Nephron (organoid): ENCODE measurements around the gene FBXO47.

ENCODE experiments used
- H3K27ac Mint-ChIP-seq, 3 experiments: 2 replicates each; pipeline ENCODE4 v1.8.0; 2020; ENCODE audit warnings: mixed read lengths in 3 of 3, mild to moderate bottlenecking in 2 of 3, moderate library complexity in 1 of 3
- H3K27me3 Mint-ChIP-seq: 2 replicates; pipeline ENCODE4 v1.8.0; 2021; ENCODE audit warnings: low read depth, mild to moderate bottlenecking, moderate library complexity, mixed read lengths
- H3K36me3 Mint-ChIP-seq: 2 replicates; pipeline ENCODE4 v1.8.0; 2020; ENCODE audit warnings: low read depth, mixed read lengths
- H3K4me1 Mint-ChIP-seq: 2 replicates; pipeline ENCODE4 v1.8.0; 2020; ENCODE audit warnings: mixed read lengths
- H3K4me3 Mint-ChIP-seq, 3 experiments: 2 replicates each; pipeline ENCODE4 v1.8.0; 2020; ENCODE audit warnings: mild to moderate bottlenecking in 3 of 3, mixed read lengths in 3 of 3, moderate library complexity in 2 of 3
- H3K9me3 Mint-ChIP-seq: 2 replicates; pipeline ENCODE4 v1.8.0; 2020; ENCODE audit warnings: mixed read lengths
- TF ChIP-seq, protein P1 (sequence below), 3 experiments: fragments of 200-600 bp; sonication (generic); IDR thresholded peaks; one replicate each; pipeline ENCODE4 v1.5.0; 2021; ENCODE audit warnings: antibody characterized with exemption in 3 of 3; ENCODE audit not compliant: unreplicated experiment in 3 of 3

FBXO47 gene

DNA sequence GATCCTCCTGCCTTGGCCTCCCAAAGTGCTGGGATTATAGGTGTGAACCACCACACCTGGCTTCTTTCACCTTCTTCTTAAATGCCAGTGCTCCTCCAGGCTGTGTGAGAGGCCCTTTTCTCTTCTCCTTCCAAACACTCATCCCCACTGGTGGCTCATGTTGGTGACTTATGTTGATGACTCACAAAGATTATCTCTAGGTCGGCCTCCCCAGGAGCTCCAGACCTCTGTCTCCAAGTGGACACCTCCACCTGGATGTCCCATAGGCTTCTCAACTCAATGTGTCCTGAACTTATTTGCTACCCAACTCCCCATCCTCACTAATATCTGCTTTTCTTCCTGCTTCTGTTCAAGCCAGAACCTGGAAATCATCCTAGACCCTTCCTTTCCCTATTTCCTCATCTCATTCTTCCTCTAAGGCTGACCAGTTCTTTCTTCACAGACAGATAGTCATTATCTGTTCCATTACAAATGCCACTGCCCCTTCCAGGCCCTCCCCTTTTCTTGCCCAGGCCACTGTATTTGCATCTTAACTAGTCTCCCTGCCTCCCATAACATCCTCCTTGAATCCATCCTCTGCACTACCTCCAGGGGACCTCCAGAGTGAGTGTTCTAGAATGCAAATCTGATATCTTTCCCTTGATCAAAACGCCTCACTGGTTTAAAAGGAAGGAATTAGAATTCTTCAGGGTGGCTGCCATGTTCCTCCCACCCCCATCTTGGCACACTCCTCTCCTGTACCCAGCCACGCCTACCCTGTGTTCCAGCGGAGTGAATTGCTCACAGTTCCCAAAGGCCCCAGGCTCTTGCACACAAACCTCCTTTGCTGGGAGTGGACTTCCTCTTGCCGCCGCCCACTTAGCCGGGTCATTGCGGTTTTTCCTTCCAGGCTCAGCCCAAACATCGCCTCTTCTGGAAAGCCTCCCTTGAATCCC is 34.8 kb upstream of the FBXO47 start:
- Mint-ChIP-seq H3K27me3 (peaks cover 3% of the 10 kb centered on the region), H3K36me3 (peaks cover 3% of the 10 kb centered on the region), H3K27ac (peak overlapping the region in 1 of 3 experiments; percentile 71), H3K4me3 (no peak overlapping the region), H3K4me1 (peaks cover 23% of the 10 kb centered on the region), H3K9me3 (peaks cover 9% of the 10 kb centered on the region)
- TF ChIP-seq, protein P1, sequence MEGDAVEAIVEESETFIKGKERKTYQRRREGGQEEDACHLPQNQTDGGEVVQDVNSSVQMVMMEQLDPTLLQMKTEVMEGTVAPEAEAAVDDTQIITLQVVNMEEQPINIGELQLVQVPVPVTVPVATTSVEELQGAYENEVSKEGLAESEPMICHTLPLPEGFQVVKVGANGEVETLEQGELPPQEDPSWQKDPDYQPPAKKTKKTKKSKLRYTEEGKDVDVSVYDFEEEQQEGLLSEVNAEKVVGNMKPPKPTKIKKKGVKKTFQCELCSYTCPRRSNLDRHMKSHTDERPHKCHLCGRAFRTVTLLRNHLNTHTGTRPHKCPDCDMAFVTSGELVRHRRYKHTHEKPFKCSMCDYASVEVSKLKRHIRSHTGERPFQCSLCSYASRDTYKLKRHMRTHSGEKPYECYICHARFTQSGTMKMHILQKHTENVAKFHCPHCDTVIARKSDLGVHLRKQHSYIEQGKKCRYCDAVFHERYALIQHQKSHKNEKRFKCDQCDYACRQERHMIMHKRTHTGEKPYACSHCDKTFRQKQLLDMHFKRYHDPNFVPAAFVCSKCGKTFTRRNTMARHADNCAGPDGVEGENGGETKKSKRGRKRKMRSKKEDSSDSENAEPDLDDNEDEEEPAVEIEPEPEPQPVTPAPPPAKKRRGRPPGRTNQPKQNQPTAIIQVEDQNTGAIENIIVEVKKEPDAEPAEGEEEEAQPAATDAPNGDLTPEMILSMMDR (IDR thresholded peaks at IDR 0.05; ENCODE audit: unreplicated experiment in 3 of 3): no peak

DNA sequence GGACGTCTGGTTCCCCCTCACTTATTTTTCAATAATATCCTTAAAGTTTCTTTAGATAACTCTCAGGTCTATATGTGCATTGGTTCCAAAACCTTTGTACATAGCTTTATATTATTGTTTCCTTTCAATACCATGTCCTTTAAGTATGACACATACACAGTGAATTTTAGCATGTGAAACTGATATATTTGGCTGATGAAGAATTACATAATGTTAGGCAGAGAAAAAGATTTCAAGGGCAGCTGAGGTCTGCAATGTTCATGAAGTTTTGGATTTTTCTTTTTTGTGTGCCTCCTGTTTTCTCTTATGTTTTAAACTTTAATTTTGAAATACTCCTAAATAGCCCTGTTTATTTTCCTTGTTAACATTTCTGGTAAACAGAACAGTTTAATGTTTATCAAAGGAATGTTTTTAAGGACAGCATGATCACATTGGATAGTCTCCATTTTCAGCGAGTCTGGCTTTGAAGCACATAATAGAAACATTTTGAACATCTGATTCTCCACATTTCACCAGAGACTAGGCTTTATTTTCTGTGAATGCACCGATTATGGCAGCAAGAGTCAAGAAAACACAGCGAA is 32.9 kb upstream of the FBXO47 start:
- Mint-ChIP-seq H3K9me3 (peaks cover 20% of the 10 kb centered on the region), H3K27ac (no peak overlapping the region), H3K36me3 (peaks cover 7% of the 10 kb centered on the region), H3K27me3 (peaks cover 3% of the 10 kb centered on the region), H3K4me1 (peaks cover 23% of the 10 kb centered on the region), H3K4me3 (no peak overlapping the region)
- TF ChIP-seq, protein P1 (IDR thresholded peaks at IDR 0.05; ENCODE audit: unreplicated experiment in 3 of 3): no peak

DNA sequence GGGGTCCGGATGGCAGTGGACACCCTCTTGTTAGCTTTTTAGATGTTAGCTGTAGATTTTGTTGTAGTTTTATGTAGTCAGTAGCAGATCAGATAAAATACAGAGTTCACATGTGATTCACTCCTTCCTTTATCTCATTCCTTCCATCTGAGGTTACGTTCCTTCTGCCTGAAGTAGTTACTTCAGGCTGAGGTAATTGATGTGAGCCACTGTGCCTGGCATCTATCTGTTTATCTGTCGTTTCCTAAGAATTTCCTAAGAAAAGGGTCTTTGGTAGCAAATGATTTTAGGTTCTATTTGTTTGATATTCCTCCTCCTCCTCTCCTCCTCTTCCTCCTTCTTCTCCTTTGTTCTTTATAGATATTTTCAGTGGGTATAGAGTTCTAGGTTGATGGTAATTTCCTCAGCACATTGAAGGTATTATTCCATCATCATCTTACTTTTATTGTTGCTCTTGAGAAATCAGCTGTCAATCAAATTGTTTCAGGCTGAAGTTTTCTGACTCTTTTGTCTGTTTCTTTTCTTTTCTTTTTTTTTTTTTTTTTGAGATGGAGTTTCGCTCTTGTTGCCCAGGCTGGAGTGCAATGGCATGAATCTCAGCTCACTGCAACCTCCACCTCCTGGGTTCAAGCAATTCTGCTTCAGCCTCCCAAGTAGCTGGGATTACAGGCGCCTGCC is 29.6 kb upstream of the FBXO47 start:
- TF ChIP-seq, protein P1 (IDR thresholded peaks at IDR 0.05; ENCODE audit: unreplicated experiment in 3 of 3): no peak
- no peak overlapping the region for H3K27ac Mint-ChIP-seq
- H3K9me3 Mint-ChIP-seq: peaks cover 20% of the 10 kb centered on the region

DNA sequence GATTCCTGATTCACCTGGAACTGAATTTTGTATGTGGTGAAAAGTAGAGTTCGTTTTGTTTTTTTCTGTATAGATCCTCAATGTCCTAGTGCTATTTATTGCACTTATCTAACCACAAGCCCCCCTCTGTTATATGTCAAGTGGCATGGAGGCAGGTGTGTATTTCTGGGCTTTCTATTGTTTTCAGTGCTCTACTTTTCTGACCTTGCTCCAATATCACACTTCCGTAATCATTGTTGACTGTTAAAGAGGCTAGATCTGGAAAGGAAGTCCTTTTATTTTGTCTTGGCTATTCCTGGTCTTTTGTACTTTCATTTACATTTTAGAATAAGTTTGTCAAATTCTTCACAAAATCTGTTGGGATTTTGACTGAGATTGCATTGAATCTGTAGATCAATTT is 26.8 kb upstream of the FBXO47 start:
- H3K4me3 Mint-ChIP-seq: no peak overlapping the region
- peaks cover 5% of the 10 kb centered on the region for H3K27me3 Mint-ChIP-seq
- no peak overlapping the region for H3K27ac Mint-ChIP-seq
- H3K36me3 Mint-ChIP-seq: peaks cover 7% of the 10 kb centered on the region
- TF ChIP-seq, protein P1 (IDR thresholded peaks at IDR 0.05; ENCODE audit: unreplicated experiment in 3 of 3): no peak
- no peaks in the 10 kb centered on the region for H3K4me1 Mint-ChIP-seq
- peaks cover 16% of the 10 kb centered on the region for H3K9me3 Mint-ChIP-seq

More for the DNA sequence above, 29.6 kb upstream of the FBXO47 start:
- H3K27me3 Mint-ChIP-seq: no peaks in the 10 kb centered on the region
- peaks cover 7% of the 10 kb centered on the region for H3K36me3 Mint-ChIP-seq
- no peak overlapping the region for H3K4me3 Mint-ChIP-seq
- H3K4me1 Mint-ChIP-seq: peaks cover 1% of the 10 kb centered on the region

DNA sequence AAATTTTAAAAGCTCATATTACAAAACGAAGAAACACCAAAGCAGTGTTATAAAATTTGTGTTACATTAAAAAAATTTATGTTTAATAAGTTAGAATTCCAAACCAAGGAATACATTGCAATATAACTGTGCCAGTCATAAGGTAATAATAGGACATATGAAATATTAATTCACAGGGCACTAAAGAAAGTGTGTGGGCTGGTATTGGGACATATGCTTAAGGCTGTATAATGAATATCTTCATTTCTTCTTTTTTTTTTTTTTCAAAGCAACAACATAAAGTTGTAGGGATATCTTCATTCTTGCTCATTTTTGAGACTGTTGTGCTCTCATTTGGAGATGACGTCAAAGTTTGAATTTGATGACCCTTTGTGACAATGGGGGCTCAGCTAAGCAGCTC is 17.5 kb upstream of the FBXO47 start:
- no peaks in the 10 kb centered on the region for H3K9me3 Mint-ChIP-seq
- H3K36me3 Mint-ChIP-seq: no peaks in the 10 kb centered on the region
- peaks cover 10% of the 10 kb centered on the region for H3K4me1 Mint-ChIP-seq
- peaks cover 3% of the 10 kb centered on the region for H3K27me3 Mint-ChIP-seq
- no peak overlapping the region for H3K4me3 Mint-ChIP-seq
- TF ChIP-seq, protein P1 (IDR thresholded peaks at IDR 0.05; ENCODE audit: unreplicated experiment in 3 of 3): no peak
- H3K27ac Mint-ChIP-seq: no peak overlapping the region
